Measurements from ENCODE around the gene PRKCA. TPM values are rescaled to one million over a fixed set of nuclear protein-coding genes. Genes with fewer than 3 reads are reported as not detected.

The PRKCA gene
- total and polyA plus RNA-seq, 2 donors (not counting 3 experiments of a cell fraction or from before 2014, with no cell fraction given) = 7.5 to 34.2 TPM

- Histone ChIP-seq H3K9me3 (replicated peaks; ENCODE audit: control insufficient read depth, insufficient read depth, low read length) (no peaks in the 10 kb centered on the region), H3K9ac (replicated peaks; ENCODE audit: extremely low read depth, insufficient read depth, low read length) (no peak overlapping the region), H3K4me3 (replicated peaks in 1 of 3; ENCODE audit: insufficient read depth in 1 of 3, low read depth in 1 of 3, low read length in 3 of 3) (no peak overlapping the region), H3K36me3 (ENCODE audit: control insufficient read depth in 2 of 2, extremely low read depth in 1 of 2, insufficient read depth in 2 of 2, low read length in 2 of 2) (no peaks in the 10 kb centered on the region), H4K20me1 (replicated peaks; ENCODE audit: control insufficient read depth, extremely low read depth, insufficient read depth, low read length) (no peaks in the 10 kb centered on the region), H3K27ac (ENCODE audit: insufficient read depth, low read depth, low read length) (no peak overlapping the region), H3K4me1 (ENCODE audit: control insufficient read depth, extremely low read depth, insufficient read depth, low read length) (peaks cover 24% of the 10 kb centered on the region), H3K27me3 (ENCODE audit: control insufficient read depth in 2 of 2, insufficient read depth in 2 of 2, low read length in 2 of 2) (no peaks in the 10 kb centered on the region), H2AFZ (ENCODE audit: low read depth, low read length) (no peak overlapping the region), H3K79me2 (ENCODE audit: control insufficient read depth, insufficient read depth, low read length) (peaks cover 2% of the 10 kb centered on the region), H3K9me1 (replicated peaks; ENCODE audit: control insufficient read depth, extremely low read depth, insufficient read depth, low read length) (no peaks in the 10 kb centered on the region), H3K4me2 (ENCODE audit: insufficient read depth, low read length) (no peak overlapping the region)
- dilution Hi-C loops (cut with MboI; ENCODE audit: extremely low pct_ligation_motif_present, low sequenced_read_pairs) = no loop called here
- intact Hi-C loops (cut with micrococcal nuclease) = no loop called here
- BruUV-seq (replicated peaks) = no TSS peak
- FAIRE-seq (no peak), DNase-seq (ENCODE audit: low read depth, low spot score) (no peak)
- ChIA-PET POLR2A (no interaction called here), CTCF (interaction anchor here (0.9 to 4.5 kb wide), 4 partner anchors 12 to 72 kb away, joined by 3 to 15 read pairs (median 4); no protein-coding TSS in a partner anchor)
- TF ChIP-seq GATA2 (IDR thresholded peaks at IDR 0.05; ENCODE audit: insufficient read depth, insufficient read length, low read depth, low read length) (no peak), EZH2 (IDR thresholded peaks at IDR 0.05; ENCODE audit: borderline replicate concordance, low read depth, low read length, severe bottlenecking) (no peak), POLR2A (IDR thresholded peaks at IDR 0.05; ENCODE audit: low read depth, low read length) (no peak), POLR2AphosphoS5 (IDR thresholded peaks at IDR 0.05; ENCODE audit: insufficient read depth, low read depth, low read length) (no peak), MYC (IDR thresholded peaks at IDR 0.05; ENCODE audit: low read depth, low read length) (no peak), JUN (IDR thresholded peaks at IDR 0.05; ENCODE audit: borderline replicate concordance, insufficient read depth, insufficient read length, low read depth) (no peak), FOS (IDR thresholded peaks at IDR 0.05; ENCODE audit: borderline replicate concordance, insufficient read depth, low read length) (no peak)
- TF ChIP-seq, protein P1, sequence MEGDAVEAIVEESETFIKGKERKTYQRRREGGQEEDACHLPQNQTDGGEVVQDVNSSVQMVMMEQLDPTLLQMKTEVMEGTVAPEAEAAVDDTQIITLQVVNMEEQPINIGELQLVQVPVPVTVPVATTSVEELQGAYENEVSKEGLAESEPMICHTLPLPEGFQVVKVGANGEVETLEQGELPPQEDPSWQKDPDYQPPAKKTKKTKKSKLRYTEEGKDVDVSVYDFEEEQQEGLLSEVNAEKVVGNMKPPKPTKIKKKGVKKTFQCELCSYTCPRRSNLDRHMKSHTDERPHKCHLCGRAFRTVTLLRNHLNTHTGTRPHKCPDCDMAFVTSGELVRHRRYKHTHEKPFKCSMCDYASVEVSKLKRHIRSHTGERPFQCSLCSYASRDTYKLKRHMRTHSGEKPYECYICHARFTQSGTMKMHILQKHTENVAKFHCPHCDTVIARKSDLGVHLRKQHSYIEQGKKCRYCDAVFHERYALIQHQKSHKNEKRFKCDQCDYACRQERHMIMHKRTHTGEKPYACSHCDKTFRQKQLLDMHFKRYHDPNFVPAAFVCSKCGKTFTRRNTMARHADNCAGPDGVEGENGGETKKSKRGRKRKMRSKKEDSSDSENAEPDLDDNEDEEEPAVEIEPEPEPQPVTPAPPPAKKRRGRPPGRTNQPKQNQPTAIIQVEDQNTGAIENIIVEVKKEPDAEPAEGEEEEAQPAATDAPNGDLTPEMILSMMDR (IDR thresholded peaks at IDR 0.05; ENCODE audit: extremely low read depth in 1 of 2, insufficient read depth in 1 of 2, low read depth in 1 of 2, low read length in 2 of 2) = no peak
- TF ChIP-seq, protein P2, sequence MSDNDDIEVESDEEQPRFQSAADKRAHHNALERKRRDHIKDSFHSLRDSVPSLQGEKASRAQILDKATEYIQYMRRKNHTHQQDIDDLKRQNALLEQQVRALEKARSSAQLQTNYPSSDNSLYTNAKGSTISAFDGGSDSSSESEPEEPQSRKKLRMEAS (IDR thresholded peaks at IDR 0.05; ENCODE audit: insufficient read depth, insufficient read length) = no peak
These were observed 192.6 kb downstream of the PRKCA start for GRCh38 chr17:66495035-66495434.

All from endothelial cell of umbilical vein (primary cell).